ENCODE data around the gene TBC1D10B. TPM values are rescaled to one million over a fixed set of nuclear protein-coding genes. Genes with fewer than 3 reads are reported as not detected.
A peak's percentile ranks its signal among the peaks of the same experiment; 100 is the strongest.

The TBC1D10B gene
- total and polyA plus RNA-seq, 4 experiments from 2014 or later = 8.5 to 55.3 (median 31.6) TPM

- peak; percentile 78 to 89 (median 82) for DNase-seq
- peak within 1 kb of the TSS; percentile 82 to 97 (median 91) for H3K4me3 Mint-ChIP-seq
Measured at GRCh38 chr16:30382111-30382881, 12.0 kb upstream of the TBC1D10B start, which contains the start of gene SEPTIN1. Gene SEPTIN1 (minus strand): TSS chr16:30382561. CDS start chr16:30382542, 19 bp downstream.

DNA sequence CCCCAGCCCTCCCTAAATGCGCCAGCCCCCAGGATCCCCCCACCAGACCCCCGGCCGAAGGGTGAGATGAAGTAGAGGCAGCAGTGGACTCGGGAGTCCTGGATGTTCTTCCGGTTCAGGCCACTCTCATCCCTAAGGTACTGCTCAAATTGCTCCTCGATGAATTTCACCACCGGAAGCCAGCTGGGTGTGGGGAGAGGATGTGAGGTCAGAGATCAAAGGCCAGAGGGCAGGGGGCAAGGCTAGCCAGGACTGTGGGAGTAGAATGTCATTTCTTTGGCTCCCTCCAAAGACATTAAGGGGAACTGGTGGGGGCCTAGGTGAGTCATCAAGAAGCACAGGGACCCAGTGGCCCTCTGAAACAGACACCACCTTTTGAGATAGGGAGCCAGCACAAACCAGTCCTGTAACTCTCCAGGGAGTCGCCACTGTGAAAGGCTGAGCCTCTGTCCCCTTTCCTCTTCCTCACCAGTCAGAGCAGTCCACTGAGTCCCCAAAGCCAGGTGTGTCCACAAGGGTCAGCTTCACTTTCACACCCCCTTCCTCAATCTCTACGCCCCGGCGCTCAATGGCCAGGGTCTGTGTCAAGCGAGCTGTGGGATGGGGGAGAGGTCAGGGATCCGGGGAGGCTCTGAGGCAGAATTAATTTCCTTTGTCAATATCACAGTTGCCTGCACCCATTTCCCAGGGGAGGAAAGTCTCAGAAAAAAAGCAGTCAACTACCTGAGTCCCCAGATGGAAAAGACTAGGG is 11.2 kb upstream of the TBC1D10B start:
- no peaks in the 10 kb centered on the region for H3K9me3 ChIP-seq (ENCODE audit: control insufficient read depth in 1 of 2, low read length in 2 of 2)
- peak overlapping the region; percentile 86 for H3K27ac ChIP-seq (ENCODE audit: low read depth, low read length)
- intact Hi-C loops (cut with micrococcal nuclease) = loop anchor here (1.0 kb wide), 2 partner anchors 14 to 28 kb away; partner anchors contain the start of gene ZNF48
- Mint-ChIP-seq H3K4me3 (peak overlapping the region; percentile 82 to 97 (median 91)), H3K36me3 (peaks cover 12 to 29% of the 10 kb centered on the region in 2 donors), H3K27me3 (no peaks in the 10 kb centered on the region), H3K9me3 (peaks cover 0 to 5% (median 0%) of the 10 kb centered on the region in 8 donors), H3K4me1 (peaks cover 35 to 79% (median 53%) of the 10 kb centered on the region in 4 donors), H3K27ac (peak overlapping the region; percentile 97 to 100 (median 100))
- ChIA-PET CTCF (ENCODE audit: partially characterized antibody) (interaction anchor here (2.3 to 3.6 kb wide), 3 partner anchors 10 to 30 kb away, joined by 5 to 33 read pairs (median 24); partner anchors contain the start of genes TBC1D10B and ZNF48), POLR2A (ENCODE audit: partially characterized antibody) (interaction anchor here (1.3 to 11.2 kb wide), 10 partner anchors 13 to 277 kb away, joined by 4 to 540 read pairs (median 18); partner anchors contain the start of genes CD2BP2, CORO1A, DCTPP1 and FBRS)
- H3K36me3 ChIP-seq (ENCODE audit: insufficient read depth, low read length) = peaks cover 6% of the 10 kb centered on the region
- no peaks in the 10 kb centered on the region for H3K27me3 ChIP-seq (ENCODE audit: insufficient read depth, low read length)
- peaks cover 70% of the 10 kb centered on the region for H3K4me1 ChIP-seq (ENCODE audit: insufficient read depth, low read length)
- H3K4me3 ChIP-seq (ENCODE audit: low read length in 2 of 2) = peak overlapping the region; percentile 86 to 88
- DNase-seq = peak in 1 of 5 donors; percentile 70

More at GRCh38 chr16:30382111-30382881, 12.0 kb upstream of the TBC1D10B start, which contains the start of gene SEPTIN1:
- H3K36me3 Mint-ChIP-seq = peaks cover 12 to 29% of the 10 kb centered on the region in 2 donors
- Histone ChIP-seq H3K27ac (ENCODE audit: low read depth, low read length) (peak within 1 kb of the TSS; percentile 86), H3K36me3 (ENCODE audit: insufficient read depth, low read length) (peaks cover 6% of the 10 kb centered on the region), H3K4me3 (ENCODE audit: low read length in 2 of 2) (peak within 1 kb of the TSS; percentile 86 to 88), H3K27me3 (ENCODE audit: insufficient read depth, low read length) (no peaks in the 10 kb centered on the region), H3K9me3 (ENCODE audit: control insufficient read depth in 1 of 2, low read length in 2 of 2) (no peaks in the 10 kb centered on the region), H3K4me1 (ENCODE audit: insufficient read depth, low read length) (peaks cover 61% of the 10 kb centered on the region)
- H3K27me3 Mint-ChIP-seq = no peaks in the 10 kb centered on the region
- H3K27ac Mint-ChIP-seq = peak within 1 kb of the TSS; percentile 97 to 100 (median 100)
- H3K4me1 Mint-ChIP-seq = peaks cover 33 to 71% (median 50%) of the 10 kb centered on the region in 4 donors
- intact Hi-C loops (cut with micrococcal nuclease) = loop anchor here (1.0 kb wide), 2 partner anchors 13 to 27 kb away; partner anchors contain the start of gene ZNF48
- ChIA-PET POLR2A (ENCODE audit: partially characterized antibody) (interaction anchor here (0.7 to 11.2 kb wide), 23 partner anchors 14 to 566 kb away, joined by 3 to 540 read pairs (median 5); partner anchors contain the start of genes ALDOA, CD2BP2, CORO1A and DCTPP1), CTCF (ENCODE audit: partially characterized antibody) (interaction anchor here (0.7 to 3.6 kb wide), 12 partner anchors 9 to 290 kb away, joined by 3 to 33 read pairs (median 4); partner anchors contain the start of genes TBC1D10B, TBX6 and ZNF48)
- peaks cover 0 to 5% (median 0%) of the 10 kb centered on the region in 8 donors for H3K9me3 Mint-ChIP-seq

DNA sequence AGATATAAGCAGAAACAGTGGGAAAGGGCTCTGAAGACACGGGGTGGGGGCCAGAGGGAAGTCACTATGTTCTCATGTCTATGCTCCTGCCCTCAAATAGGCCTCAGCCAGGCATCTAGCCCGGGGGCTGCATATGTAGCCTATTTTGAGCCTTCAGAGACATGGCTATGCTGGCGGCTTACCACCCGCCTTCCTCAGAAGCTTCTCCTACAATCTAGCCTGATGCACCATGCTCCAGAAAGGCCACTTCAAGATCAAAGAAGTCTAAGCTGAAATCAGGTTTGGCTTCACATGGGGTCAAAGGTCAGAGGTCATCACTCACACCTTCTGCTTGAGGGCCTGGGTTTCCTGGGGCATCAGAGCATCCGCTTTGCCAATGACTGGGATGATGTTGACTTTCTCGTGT is 10.5 kb upstream of the TBC1D10B start:
- ChIA-PET CTCF (ENCODE audit: partially characterized antibody) (no interaction called here), POLR2A (ENCODE audit: partially characterized antibody) (interaction anchor here (4.0 to 11.2 kb wide), 4 partner anchors 12 to 37 kb away, joined by 47 to 540 read pairs (median 138); partner anchors contain the start of genes CD2BP2, MYL11, TBC1D10B and ZNF48)
- peak overlapping the region; percentile 86 to 88 for H3K4me3 ChIP-seq (ENCODE audit: low read length in 2 of 2)
- intact Hi-C loops (cut with micrococcal nuclease) = no loop called here
- Mint-ChIP-seq H3K4me1 (peaks cover 35 to 81% (median 53%) of the 10 kb centered on the region in 4 donors), H3K27ac (peak overlapping the region; percentile 97 to 100 (median 100)), H3K9me3 (peaks cover 0 to 5% (median 0%) of the 10 kb centered on the region in 8 donors), H3K27me3 (no peaks in the 10 kb centered on the region), H3K36me3 (peaks cover 12 to 29% of the 10 kb centered on the region in 2 donors), H3K4me3 (peak overlapping the region; percentile 82 to 97 (median 91))
- H3K4me1 ChIP-seq (ENCODE audit: insufficient read depth, low read length) = peaks cover 76% of the 10 kb centered on the region
- peaks cover 6% of the 10 kb centered on the region for H3K36me3 ChIP-seq (ENCODE audit: insufficient read depth, low read length)
- no peak for DNase-seq
- H3K27ac ChIP-seq (ENCODE audit: low read depth, low read length) = peak overlapping the region; percentile 86
- H3K27me3 ChIP-seq (ENCODE audit: insufficient read depth, low read length) = no peaks in the 10 kb centered on the region
- H3K9me3 ChIP-seq (ENCODE audit: control insufficient read depth in 1 of 2, low read length in 2 of 2) = no peaks in the 10 kb centered on the region

DNA sequence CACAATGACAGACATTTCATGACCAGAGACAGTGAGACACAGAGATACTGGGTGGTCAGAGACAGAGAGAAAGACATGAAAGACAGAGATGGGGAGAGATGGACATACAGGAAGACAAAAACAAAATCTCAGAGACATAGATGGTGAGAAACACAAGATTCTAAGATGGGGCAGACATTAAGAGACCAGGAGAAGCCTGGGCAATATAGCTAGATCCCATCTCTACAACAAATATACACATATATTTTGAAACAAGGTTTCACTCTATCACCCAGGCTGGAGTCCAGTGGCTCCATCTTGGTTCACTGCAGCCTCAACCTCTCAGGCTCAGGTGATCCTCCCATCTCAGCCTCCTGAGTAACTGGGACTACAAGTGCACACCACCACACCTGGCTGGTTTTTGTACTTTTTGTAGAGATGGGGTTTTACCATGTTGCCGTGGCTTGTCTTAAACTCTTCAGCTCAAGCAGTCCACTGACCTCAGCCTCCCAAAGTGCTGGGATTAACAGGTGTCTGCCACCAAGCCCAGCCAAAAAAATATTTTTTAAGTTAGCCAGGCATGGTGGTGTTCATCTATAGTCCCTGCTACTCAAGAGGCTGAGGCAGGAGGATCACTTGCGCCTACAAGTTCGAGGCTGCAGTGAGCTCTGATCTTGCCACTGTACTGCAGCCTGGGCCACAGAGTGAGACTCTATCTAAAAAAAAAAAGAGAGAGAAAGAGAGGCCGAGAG is 9.9 kb upstream of the TBC1D10B start:
- Mint-ChIP-seq H3K27ac (peak overlapping the region; percentile 97 to 100 (median 100)), H3K4me3 (peak overlapping the region; percentile 83 to 97 (median 91)), H3K9me3 (peaks cover 0 to 5% (median 0%) of the 10 kb centered on the region in 8 donors), H3K4me1 (peaks cover 35 to 82% (median 52%) of the 10 kb centered on the region in 4 donors), H3K36me3 (peaks cover 12 to 29% of the 10 kb centered on the region in 2 donors), H3K27me3 (no peaks in the 10 kb centered on the region)
- ChIA-PET POLR2A (ENCODE audit: partially characterized antibody) (interaction anchor here (1.9 to 11.2 kb wide), 5 partner anchors 12 to 315 kb away, joined by 7 to 540 read pairs (median 52); partner anchors contain the start of genes ALDOA, CD2BP2, MYL11 and TBC1D10B), CTCF (ENCODE audit: partially characterized antibody) (interaction anchor here (0.7 to 1.3 kb wide), 3 partner anchors 10 to 29 kb away, joined by 3 read pairs; no protein-coding TSS in a partner anchor)
- Histone ChIP-seq H3K4me1 (ENCODE audit: insufficient read depth, low read length) (peaks cover 81% of the 10 kb centered on the region), H3K9me3 (ENCODE audit: control insufficient read depth in 1 of 2, low read length in 2 of 2) (no peaks in the 10 kb centered on the region), H3K36me3 (ENCODE audit: insufficient read depth, low read length) (peaks cover 6% of the 10 kb centered on the region), H3K4me3 (ENCODE audit: low read length in 2 of 2) (no peak overlapping the region), H3K27me3 (ENCODE audit: insufficient read depth, low read length) (no peaks in the 10 kb centered on the region), H3K27ac (ENCODE audit: low read depth, low read length) (peak overlapping the region; percentile 96)
- intact Hi-C loops (cut with micrococcal nuclease) = no loop called here
- DNase-seq = no peak

DNA sequence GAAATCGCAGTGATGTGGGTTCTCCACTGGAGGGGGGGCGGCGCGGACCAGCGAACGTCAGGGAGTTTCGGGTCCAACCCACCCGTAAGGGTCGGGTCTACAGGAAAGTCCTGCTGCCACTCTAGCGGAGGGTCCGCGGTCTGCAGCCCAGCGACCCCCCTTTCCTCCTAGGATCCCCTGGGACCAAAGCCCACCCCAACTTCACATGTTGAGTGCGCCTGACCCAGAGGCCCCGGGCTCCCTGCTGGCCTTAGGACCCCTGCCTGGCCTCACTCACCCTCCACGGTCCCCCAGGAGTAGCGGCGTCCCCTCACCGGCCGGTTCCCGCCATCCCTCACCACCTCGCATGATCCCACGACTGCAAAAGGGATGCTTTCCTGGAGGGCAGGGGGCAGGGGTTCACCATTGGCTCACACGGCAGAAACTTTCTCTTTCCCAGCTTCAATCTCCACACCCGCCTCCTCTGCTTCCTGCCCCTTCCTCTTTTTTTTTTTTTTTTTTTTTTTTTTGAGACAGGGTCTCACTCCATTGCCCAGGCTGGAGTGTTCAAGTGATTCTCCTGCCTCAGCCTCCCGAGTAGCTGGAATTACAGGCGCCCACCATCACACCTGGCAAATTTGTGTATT is 9.0 kb upstream of the TBC1D10B start:
- peak overlapping the region; percentile 91 to 100 (median 96) for H3K4me3 Mint-ChIP-seq
- Histone ChIP-seq H3K9me3 (ENCODE audit: control insufficient read depth in 1 of 2, low read length in 2 of 2) (no peaks in the 10 kb centered on the region), H3K4me1 (ENCODE audit: insufficient read depth, low read length) (peaks cover 77% of the 10 kb centered on the region), H3K27me3 (ENCODE audit: insufficient read depth, low read length) (no peaks in the 10 kb centered on the region), H3K36me3 (ENCODE audit: insufficient read depth, low read length) (peaks cover 6% of the 10 kb centered on the region), H3K4me3 (ENCODE audit: low read length in 2 of 2) (peak overlapping the region; percentile 61 to 84), H3K27ac (ENCODE audit: low read depth, low read length) (peak overlapping the region; percentile 96)
- intact Hi-C loops (cut with micrococcal nuclease) = loop anchor here (2.0 to 5.0 kb wide), 5 partner anchors 16 to 572 kb away; partner anchors contain the start of genes ALDOA, CD2BP2, MAZ and ZNF48
- ChIA-PET POLR2A (ENCODE audit: partially characterized antibody) (interaction anchor here (1.1 to 11.2 kb wide), 8 partner anchors 11 to 314 kb away, joined by 3 to 540 read pairs (median 24); partner anchors contain the start of genes ALDOA, CD2BP2, FBRS and MYL11), CTCF (ENCODE audit: partially characterized antibody) (interaction anchor here (0.7 to 1.3 kb wide), 3 partner anchors 9 to 30 kb away, joined by 3 read pairs; no protein-coding TSS in a partner anchor)
- H3K4me1 Mint-ChIP-seq = peaks cover 35 to 78% (median 52%) of the 10 kb centered on the region in 4 donors
- peak in 1 of 5 donors; percentile 46 for DNase-seq
- peak overlapping the region; percentile 97 to 100 (median 100) for H3K27ac Mint-ChIP-seq
- no peaks in the 10 kb centered on the region for H3K27me3 Mint-ChIP-seq
- H3K36me3 Mint-ChIP-seq = peaks cover 12 to 29% of the 10 kb centered on the region in 2 donors
- H3K9me3 Mint-ChIP-seq = peaks cover 0 to 5% (median 0%) of the 10 kb centered on the region in 8 donors

All from CD4-positive, alpha-beta memory T cell (primary cell).